Activated CD4-positive, CD25-positive, alpha-beta regulatory T cell treated with anti-CD3 and anti-CD28 coated beads, Interleukin-2, amount 50 U/mL, for 24 hours (primary cell): ENCODE measurements around the gene RPL26.
"Not testable (repeated sequence)": the region's sequence is repeated elsewhere in the genome, so short reads cannot be mapped to it uniquely, and the experiment has no call there.

Source experiments
- ATAC-seq, 2 donors: fragments of 150-1000 bp; cut with Tn5 transposase; one replicate each; pipeline ENCODE4 v1.10.0; 2021; ENCODE audit warnings: mild to moderate bottlenecking in 1 of 2, moderate library complexity in 1 of 2

RPL26 gene

DNA sequence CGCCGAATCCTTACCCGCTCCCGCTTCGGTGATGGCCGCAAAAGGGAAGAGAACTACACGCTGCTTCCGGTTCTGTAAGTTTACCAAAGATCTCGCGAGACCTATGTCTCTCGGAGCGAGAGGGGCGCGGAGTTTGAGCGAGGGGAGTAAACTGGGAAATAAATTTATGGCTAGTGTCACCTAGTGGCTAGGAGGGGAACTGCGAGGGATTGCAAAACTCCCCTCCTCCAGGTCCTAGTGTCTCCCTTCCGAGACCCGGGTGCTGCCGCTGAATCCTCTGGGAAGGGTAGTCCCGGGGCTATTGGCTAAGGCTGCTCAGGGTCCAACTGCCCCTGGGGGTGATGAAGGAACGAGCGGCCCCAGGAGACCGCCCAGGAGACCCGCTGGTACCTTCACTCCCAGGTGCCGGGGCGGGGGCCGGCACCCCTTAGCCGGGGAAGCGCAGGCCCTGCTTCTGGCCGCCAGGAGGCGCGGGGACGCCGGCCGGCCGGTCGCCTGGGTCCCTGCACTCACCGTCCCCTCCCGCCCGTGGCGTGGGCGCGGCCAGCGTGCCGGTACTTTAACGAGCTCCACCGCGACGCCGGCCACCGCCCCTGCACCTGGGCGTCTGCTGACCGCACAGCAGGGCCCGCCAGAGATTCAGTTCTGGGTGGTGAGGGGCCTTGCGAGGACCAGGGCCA lies at the start of gene RPL26:
Gene RPL26, minus strand, starts transcription at position 51 of the 680 bp plus-strand sequence. CDS start 883 bp downstream, outside the sequence.
- ATAC-seq: peak; percentile 91 to 93

DNA sequence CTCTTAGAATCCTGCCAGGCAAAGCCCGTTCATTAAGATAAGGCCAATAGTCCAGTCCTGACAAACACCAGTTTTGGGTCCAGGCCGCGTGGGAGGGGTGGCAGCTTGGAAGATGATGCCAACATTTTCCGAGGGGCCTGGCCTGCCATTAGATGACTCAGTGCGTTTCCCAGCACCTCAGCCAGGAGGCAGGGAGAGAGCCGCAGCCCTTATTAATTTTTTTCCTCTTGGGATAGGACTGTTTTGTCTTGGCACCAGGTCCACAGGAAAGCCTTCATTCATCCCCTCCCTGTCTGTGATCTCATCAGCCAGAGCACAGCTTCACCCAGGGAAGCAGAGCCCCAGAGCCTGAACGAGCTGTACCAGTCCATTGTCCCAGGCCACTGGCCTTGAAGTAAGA lies 48.0 kb upstream of the RPL26 start:
- ATAC-seq: no peak

GRCh38 chr17:8426802-8427201 lies 43.8 kb upstream of the RPL26 start:
- no peak for ATAC-seq

DNA sequence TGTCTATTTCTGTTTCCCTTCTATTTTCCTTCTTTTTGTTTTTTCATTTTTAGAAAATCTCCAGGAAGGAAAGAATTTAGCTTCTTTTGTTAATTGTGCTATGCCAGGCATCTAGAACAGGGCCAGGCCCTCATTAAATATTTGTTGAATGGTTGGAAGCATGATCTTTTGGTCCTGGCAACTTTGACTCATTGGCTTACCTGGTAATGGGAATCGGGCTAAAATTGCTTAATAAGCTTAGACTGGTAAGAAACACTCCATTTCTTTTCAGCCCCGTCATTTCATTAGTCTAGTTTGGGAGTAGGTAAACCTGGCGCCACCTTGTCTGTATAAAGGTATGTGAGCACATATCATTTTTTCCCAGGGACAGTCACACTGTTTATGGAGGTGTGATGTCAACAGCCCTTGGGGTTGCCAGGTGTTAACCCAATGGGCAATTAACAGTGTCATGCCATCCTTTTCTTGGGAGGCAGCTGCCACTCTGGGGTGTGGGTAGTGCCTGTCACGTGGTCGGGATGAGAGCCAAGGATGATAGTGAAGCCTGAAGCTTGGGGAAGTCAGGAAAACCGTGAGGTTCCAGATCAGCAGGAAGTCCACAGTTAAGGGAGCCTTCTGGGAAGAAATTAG lies 43.2 kb upstream of the RPL26 start:
- no peak for ATAC-seq

GRCh38 chr17:8421571-8421970 lies 38.6 kb upstream of the RPL26 start:
- no peak for ATAC-seq

GRCh38 chr17:8420041-8420934 lies 37.3 kb upstream of the RPL26 start:
- no peak for ATAC-seq

DNA sequence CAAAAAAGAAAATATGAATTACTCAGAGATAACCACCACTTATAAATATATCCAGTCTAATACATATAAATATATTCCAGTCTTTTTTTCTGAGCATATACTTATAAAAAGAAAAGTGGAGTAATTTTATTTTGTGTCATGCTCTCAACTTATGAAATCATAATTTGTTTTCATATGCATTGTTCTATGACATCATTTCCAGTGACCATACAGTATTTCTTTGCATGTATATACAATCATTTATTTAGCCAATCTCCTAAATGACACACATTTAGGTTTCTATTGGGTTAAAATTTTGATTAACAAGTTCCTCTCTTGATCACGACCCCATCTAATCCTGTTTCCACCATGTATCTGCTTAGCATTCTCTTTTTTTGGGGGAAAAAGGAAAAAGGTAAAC lies 36.3 kb upstream of the RPL26 start:
- no peak for ATAC-seq

- ATAC-seq: no peak
These were observed 35.5 kb upstream of the RPL26 start for GRCh38 chr17:8418471-8418870.

GRCh38 chr17:8417806-8418205 lies 34.8 kb upstream of the RPL26 start:
- ATAC-seq: no peak

DNA sequence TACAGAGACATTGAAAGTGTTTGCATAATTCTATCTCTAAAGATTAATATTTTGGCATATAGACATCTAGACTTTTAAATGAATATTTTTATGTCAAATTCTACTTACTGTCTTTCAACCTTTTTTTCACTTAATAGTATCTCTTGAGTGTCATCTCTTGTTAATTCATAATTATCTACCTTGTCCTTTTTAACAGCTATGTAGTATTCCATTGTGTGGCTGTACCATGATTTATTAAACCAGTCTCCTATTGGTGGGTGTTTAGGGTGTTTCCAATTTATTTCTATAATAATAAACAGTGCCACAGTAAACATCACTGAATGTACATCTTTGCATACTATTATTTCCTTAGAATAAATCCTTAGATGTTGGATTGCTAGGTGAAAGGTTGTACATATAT lies 30.9 kb upstream of the RPL26 start:
- ATAC-seq: no peak

GRCh38 chr17:8413328-8413727 lies 30.3 kb upstream of the RPL26 start:
- ATAC-seq: no peak

GRCh38 chr17:8412089-8412488 lies 29.1 kb upstream of the RPL26 start:
- ATAC-seq: no peak

DNA sequence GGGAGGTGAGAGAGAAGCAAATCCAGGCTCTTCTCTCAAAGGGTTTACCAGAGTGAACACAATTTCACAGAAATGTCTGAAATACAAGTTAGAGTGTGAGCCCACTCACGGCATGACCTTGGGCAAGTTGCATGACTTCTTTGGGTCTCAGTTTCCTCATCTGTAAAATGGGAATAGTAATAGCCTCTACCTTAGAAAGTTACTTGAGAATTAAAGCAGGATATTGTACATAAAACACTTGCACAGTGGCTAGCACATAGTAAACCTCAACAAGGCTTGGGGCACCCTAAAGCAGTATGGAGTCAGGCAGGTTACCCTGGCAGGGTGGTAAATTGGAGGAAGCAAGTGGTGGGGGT lies 27.9 kb upstream of the RPL26 start:
- ATAC-seq: no peak

- ATAC-seq: peak; percentile 60 to 73
These were observed 27.2 kb upstream of the RPL26 start for GRCh38 chr17:8409966-8410882.

GRCh38 chr17:8408371-8408770 lies 25.4 kb upstream of the RPL26 start:
- ATAC-seq: no peak

DNA sequence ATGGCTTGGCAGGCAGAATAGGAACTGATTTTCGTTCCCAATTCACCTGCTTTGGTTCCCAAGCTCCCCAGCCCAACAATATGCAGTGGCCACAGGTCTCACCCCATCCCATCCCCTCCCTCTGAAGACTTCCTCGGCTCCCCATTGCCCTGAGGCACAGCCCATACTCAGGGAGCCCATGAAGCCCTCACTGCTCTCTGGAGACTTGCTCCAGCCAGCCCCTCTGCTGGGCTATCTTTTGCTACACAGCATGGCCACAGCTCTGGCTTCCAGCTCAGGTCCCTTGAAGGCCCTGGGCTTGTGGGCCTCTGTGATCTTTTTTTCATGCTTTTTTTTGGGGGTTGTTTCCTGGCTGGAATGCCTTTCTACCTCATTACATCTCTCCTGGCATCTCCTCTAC lies 23.2 kb upstream of the RPL26 start:
- no peak for ATAC-seq

- no peak for ATAC-seq
These were observed 22.6 kb upstream of the RPL26 start for GRCh38 chr17:8405499-8406016.

- no peak for ATAC-seq
These were observed 20.0 kb upstream of the RPL26 start for GRCh38 chr17:8402921-8403536.

DNA sequence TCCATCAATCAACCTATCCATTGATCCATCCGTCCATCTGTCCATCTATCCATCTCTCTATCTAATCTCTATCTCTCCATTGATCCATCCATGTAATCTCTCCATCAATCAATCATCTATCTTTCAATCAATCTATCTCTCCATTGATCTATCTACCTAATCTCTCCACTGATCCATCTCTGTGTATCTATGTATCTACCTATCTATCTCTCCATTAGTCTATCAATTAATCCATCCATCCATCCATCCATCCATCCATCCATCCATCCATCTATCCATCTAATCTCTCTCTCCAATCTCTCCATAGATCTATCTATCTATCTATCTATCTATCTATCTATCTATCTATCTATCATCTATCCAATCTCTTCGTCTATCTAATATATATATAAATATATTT lies 18.1 kb upstream of the RPL26 start:
- ATAC-seq: no peak

DNA sequence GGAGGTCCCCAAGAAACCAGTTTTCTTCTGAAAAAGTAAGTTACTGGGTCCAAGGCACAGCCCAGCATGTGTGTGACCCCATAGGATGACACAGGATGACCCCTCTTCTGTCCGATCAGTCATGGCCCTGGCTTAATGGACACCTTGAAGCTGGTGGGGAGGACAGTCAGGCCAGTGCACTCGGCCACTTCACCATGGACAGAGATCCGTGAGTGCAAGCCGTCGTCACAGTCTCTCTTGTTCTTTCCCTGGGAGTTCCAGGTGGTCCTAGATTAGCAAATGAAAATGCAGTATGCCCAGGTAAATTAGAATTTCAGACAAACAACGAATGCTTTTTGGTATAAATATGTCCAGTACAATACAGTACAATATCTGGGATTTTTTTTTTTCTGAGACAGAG lies 16.0 kb upstream of the RPL26 start:
- ATAC-seq: no peak

GRCh38 chr17:8397636-8398035 lies 14.6 kb upstream of the RPL26 start, which contains the start of gene RNF222:
Gene RNF222 (minus strand): TSS chr17:8397827. CDS start chr17:8393461, 4,366 bp downstream.
- ATAC-seq: no peak

GRCh38 chr17:8394497-8394896 lies 11.5 kb upstream of the RPL26 start:
- ATAC-seq: not testable (repeated sequence)
